Measurements from ENCODE around the gene ANXA2.
"Not testable (repeated sequence)": the region's sequence is repeated elsewhere in the genome, so short reads cannot be mapped to it uniquely, and the experiment has no call there.

Gene ANXA2

DNA sequence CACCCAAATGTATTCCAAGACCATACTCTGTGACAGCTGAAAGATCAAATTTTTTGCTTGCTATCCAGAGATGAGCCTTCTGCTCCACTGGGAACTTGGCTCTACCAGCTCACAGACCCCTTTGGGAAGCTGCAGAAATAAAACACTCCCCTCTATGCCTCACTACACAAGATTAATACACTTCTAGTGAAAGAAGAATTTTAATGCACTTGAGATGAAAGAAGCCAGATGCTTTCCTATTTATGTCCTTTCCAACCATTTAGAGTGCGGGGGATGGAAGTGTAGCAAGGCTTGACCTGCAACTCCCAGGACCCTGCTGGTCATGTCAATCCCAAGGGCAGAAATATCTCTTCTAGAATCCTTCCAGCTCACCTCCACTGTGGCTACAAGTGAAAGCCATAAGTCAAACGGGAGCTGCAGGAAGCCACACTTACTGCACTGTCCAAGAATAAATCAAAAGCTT is 34.7 kb downstream of the ANXA2 start:
- H3K4me3 ChIP-seq (ENCODE audit: low read depth, low read length), result no peak overlapping the region
- no peak for DNase-seq (ENCODE audit: low read depth)
- TF ChIP-seq, protein P1, sequence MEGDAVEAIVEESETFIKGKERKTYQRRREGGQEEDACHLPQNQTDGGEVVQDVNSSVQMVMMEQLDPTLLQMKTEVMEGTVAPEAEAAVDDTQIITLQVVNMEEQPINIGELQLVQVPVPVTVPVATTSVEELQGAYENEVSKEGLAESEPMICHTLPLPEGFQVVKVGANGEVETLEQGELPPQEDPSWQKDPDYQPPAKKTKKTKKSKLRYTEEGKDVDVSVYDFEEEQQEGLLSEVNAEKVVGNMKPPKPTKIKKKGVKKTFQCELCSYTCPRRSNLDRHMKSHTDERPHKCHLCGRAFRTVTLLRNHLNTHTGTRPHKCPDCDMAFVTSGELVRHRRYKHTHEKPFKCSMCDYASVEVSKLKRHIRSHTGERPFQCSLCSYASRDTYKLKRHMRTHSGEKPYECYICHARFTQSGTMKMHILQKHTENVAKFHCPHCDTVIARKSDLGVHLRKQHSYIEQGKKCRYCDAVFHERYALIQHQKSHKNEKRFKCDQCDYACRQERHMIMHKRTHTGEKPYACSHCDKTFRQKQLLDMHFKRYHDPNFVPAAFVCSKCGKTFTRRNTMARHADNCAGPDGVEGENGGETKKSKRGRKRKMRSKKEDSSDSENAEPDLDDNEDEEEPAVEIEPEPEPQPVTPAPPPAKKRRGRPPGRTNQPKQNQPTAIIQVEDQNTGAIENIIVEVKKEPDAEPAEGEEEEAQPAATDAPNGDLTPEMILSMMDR (IDR thresholded peaks at IDR 0.05; ENCODE audit: insufficient read depth, low read depth, low read length, missing control alignments), result no peak

DNA sequence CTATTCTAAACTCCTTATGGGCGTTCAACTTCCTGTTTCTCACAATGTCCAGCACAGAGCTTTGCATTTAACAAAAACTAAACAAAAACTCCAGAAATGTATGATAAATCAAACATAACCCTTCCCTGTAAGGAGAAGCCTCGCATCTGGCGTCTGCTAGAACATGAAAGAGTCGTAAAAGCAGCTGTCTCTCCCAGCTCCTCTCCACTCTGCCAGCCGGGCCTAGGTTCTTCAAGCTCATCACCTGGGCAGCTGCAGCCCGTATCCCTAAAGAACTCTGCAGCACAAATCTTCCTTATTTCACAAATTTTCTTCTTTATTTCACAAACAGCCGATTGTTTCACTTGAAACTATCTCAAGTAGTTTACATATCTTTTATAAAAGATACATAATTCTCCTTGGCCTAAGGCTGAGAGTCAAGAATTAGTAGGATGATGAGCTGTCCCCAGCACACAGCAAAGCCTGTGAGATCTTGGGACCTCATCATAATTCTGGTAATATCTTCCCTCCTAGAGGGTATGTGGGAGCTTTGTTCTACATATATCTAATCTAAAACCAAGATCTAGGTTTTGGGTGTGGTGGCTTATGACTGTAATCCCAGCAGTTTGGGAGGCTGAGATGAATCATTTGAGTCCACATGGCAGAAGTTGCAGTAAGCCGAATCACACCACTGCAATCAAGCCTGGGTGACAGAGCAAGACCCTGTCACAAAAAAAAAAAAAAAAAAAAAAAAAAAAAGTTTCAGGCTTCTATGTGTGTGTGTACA is 35.3 kb downstream of the ANXA2 start:
- H3K4me3 ChIP-seq (ENCODE audit: low read depth, low read length), result no peak overlapping the region
- TF ChIP-seq, protein P1 (IDR thresholded peaks at IDR 0.05; ENCODE audit: insufficient read depth, low read depth, low read length, missing control alignments), result no peak
- DNase-seq (ENCODE audit: low read depth), result peak; percentile 6

DNA sequence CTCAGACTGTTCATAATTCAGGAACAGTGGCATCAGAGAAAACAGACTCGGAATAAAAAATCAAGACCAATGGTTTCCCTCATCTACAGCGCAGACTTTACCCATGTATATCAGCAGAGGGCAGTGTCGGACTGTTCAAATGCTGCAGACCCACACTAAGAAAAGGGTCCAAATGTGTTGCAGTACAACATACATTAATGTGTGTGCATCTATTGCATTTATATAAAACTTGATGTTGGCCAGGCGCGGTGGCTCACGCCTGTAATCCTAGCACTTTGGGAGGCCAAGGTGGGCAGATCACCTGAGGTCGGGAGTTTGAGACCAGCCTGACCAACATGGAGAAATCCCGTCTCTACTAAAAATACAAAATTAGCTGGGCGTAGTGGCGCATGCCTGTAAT is 38.0 kb downstream of the ANXA2 start:
- peak; percentile 67 for DNase-seq (ENCODE audit: low read depth)
- TF ChIP-seq, protein P1 (IDR thresholded peaks at IDR 0.05; ENCODE audit: insufficient read depth, low read depth, low read length, missing control alignments), result peak; percentile 60
- not testable (repeated sequence) for H3K4me3 ChIP-seq (ENCODE audit: low read depth, low read length)

DNA sequence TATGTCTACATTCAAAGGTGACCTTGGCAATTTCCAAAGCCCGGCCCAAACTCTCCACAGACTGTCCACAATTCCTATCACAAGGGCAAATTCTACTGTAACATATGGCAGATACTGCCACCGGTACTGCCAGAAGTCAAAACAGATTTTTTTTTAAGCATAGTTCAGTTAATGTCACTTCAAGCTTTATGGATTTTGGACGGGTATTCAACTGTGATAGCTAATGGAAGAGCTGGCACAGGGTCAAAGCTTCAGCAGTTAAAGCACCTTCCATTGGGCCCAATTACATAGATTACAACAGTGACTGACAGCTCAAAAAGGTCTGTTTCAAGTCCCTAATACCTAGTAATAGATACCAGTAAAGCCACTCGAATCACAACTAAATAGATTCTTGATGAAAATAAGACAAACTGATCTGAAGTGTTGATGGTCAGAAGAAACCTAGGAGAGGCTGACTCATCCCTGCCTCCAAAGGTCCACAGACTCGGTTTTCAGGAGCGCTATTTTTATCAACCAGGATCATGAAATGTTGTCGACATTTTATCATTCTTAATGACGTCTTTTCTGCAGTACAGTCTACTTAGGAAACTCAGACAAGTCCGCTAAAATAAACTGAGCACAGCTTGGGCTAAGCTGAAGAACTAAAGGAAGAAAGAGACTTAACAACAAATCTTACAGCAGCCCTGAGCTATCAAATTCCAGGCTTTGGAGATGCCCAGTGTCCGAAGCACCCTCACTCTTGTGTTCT is 38.7 kb downstream of the ANXA2 start:
- no peak for DNase-seq (ENCODE audit: low read depth)
- TF ChIP-seq, protein P1 (IDR thresholded peaks at IDR 0.05; ENCODE audit: insufficient read depth, low read depth, low read length, missing control alignments), result no peak

GRCh38 chr15:60356832-60357231 is 41.0 kb downstream of the ANXA2 start:
- TF ChIP-seq, protein P1 (IDR thresholded peaks at IDR 0.05; ENCODE audit: insufficient read depth, low read depth, low read length, missing control alignments), result no peak
- no peak for DNase-seq (ENCODE audit: low read depth)

More for the DNA sequence above, 38.7 kb downstream of the ANXA2 start:
- H3K4me3 ChIP-seq (ENCODE audit: low read depth, low read length), result no peak overlapping the region

GRCh38 chr15:60355148-60355857 is 42.5 kb downstream of the ANXA2 start:
- H3K4me3 ChIP-seq (ENCODE audit: low read depth, low read length), result no peak overlapping the region
- DNase-seq (ENCODE audit: low read depth), result no peak
- TF ChIP-seq, protein P1 (IDR thresholded peaks at IDR 0.05; ENCODE audit: insufficient read depth, low read depth, low read length, missing control alignments), result no peak

More at GRCh38 chr15:60356832-60357231, 41.0 kb downstream of the ANXA2 start:
- H3K4me3 ChIP-seq (ENCODE audit: low read depth, low read length), result no peak overlapping the region
